ENCODE results near the gene CORT.
"Not testable (repeated sequence)": the region's sequence is repeated elsewhere in the genome, so short reads cannot be mapped to it uniquely, and the experiment has no call there.

CORT gene

GRCh38 chr1:10449751-10450150 lies at the start of gene CORT:
Gene CORT, plus strand, starts transcription at chr1:10450031. Its CDS starts 193 bp downstream, at chr1:10450224.
- no peak for DNase-seq

- no peak for DNase-seq
Observed at GRCh38 chr1:10401281-10401680, 48.5 kb upstream of the CORT start.

GRCh38 chr1:10402729-10403274 lies 47.0 kb upstream of the CORT start:
- no peak for DNase-seq

DNA sequence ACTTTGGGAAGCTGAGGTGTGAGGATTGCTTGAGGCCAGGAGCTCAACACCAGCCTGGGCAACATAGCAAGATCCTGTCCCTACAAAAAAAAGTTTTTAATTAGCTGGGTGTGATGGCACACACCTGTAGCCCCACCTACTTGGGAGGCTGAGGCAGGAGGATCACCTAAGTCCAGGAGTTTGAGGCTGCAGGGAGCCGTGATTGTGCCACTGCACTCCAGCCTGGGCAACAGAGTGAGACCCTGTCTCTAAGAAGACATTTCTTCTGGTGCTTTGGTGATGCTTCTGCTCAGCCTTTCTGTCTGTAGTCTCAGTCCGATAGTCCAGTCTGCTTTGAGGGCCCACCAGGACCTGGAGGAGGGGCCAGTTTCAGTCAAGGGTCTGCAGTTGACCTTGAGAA lies 42.6 kb upstream of the CORT start:
- no peak for DNase-seq

GRCh38 chr1:10415211-10415930 lies 34.5 kb upstream of the CORT start:
- DNase-seq = peak in 1 of 2 donors; percentile 9

GRCh38 chr1:10415967-10416366 lies 33.9 kb upstream of the CORT start:
- not testable (repeated sequence) for DNase-seq

GRCh38 chr1:10418741-10419140 lies 31.1 kb upstream of the CORT start:
- DNase-seq = not testable (repeated sequence)

DNA sequence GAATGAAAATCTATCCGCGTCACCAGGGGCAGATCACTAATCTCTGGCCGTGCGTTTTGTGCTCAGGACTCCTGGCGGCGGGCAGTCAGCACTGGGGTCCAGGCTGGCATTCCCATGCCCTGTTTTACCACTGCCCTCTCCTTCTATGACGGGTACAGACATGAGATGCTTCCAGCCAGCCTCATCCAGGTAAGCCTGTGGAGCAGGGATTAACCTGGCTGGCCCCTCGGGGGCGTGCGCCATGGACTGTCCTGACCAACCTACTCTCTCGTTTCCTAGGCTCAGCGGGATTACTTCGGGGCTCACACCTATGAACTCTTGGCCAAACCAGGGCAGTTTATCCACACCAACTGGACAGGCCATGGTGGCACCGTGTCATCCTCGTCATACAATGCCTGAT lies 30.5 kb upstream of the CORT start:
- no peak for DNase-seq

DNA sequence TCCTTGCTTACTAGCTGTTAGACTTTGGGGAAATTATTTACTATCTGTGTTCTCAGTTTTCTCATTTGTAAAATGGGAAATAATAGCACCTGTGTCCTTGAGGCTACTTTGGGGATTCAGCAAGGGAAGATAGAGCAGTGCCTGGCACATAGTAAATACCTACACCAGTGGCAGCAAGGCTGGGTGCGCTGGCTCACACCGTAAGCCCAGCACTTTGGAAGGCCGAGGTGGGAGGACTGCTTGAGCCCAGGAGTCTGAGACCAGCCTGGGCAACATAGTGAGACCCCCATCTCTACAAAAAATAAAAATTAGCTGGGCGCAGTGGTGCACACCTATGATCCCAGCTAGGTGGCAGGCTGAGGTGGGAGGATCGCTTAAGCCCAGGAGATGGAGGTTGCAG lies 28.2 kb upstream of the CORT start:
- no peak for DNase-seq

- DNase-seq = no peak
Observed at GRCh38 chr1:10424034-10424433, 25.8 kb upstream of the CORT start.

DNA sequence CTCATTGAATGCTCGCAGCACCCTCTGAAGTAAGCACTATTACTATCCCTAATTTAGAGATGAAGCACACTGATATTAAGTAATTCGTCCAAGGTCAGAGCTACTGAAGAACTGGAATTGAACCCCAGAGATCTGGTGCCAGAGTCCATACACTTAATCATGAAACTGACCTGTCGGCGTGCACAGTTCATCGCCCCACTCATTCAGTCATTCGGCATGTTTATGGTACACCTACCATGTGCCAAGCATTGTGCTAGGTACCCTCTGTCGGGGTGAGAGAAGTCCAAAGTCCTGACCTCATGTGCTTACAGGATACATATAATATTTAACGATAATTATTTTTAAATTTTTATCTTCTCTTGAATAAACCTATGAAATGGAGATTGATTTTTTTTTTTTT lies 25.2 kb upstream of the CORT start:
- DNase-seq = no peak

DNA sequence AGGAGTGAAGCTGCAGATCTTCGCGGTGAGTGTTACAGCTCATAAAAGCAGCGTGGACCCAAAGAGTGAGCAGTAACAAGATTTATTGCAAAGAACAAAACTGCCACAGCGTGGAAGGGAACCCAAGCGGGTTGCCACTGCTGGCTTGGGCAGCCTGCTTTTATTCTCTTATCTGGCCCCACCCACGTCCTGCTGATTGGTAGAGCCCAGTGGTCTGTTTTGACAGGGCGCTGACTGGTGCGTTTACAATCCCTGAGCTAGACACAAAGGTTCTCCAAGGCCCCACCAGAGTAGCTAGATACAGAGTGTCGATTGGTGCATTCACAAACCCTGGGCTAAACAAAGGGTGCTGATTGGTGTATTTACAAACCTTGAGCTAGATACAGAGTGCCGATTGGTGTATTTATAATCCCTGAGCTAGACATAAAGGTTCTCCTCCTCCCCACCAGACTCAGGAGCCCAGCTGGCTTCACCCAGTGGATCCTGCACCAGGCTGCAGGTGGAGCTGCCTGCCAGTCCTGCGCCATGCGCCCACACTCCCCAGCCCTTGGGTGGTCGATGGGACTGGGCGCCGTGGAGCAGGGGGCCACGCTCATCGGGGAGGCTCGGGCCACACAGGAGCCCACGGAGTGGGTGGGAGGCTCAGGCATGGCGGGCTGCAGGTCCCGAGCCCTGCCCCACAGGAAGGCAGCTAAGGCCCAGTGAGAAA lies 23.9 kb upstream of the CORT start:
- DNase-seq = not testable (repeated sequence)

DNA sequence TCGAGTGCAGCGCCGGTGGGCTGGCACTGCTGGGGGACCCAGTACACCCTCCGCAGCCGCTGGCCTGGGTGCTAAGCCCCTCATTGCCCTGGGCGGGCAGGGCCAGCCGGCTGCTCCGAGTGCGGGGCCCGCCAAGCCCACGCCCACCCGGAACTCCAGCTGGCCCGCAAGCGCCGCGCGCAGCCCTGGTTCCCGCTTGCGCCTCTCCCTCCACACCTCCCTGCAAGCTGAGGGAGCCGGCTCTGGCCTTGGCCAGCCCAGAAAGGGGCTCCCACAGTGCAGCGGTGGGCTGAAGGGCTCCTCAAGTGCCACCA lies 23.3 kb upstream of the CORT start:
- not testable (repeated sequence) for DNase-seq

DNA sequence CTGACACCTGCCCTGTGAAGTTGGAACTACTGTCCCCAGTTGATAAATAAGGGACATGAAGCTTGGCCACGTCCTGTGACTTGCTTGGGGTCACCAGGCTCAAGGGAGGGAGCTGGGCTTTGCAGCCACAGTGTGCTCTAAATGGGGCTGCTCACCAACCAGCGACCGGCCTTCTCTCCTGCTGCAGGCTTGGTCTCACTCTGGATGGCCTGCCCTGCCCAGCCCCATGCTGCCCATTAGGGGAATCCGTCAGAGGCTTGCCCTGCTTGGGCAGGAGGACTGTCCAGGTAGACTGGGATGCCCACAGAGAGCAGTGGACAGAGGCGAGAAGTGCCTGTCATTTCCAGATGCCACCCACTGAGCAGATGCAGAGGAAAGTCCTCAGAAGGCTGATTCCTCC lies 20.8 kb upstream of the CORT start:
- no peak for DNase-seq

DNA sequence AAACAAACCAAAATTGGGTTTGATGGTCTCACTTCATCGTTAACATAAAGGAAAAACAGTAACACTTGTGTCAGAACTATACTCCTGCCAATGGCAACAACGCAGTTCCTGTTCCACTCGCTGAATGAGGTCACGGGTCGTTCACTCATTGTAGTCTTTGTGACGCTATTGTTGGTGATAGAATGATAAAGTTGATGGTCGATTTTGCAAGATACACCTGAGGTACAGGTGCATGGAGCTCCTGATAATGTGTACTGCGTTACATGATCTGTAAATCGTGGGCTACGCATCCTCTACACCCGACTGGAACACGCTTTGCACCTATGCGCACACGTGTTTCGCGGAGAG lies 20.0 kb upstream of the CORT start:
- DNase-seq = no peak

GRCh38 chr1:10430216-10431069 lies 19.4 kb upstream of the CORT start, which contains the start of gene CENPS:
Gene CENPS, plus strand, starts transcription at chr1:10430433. Its CDS starts 85 bp downstream, at chr1:10430518.
- peak; percentile 86 to 88 for DNase-seq

DNA sequence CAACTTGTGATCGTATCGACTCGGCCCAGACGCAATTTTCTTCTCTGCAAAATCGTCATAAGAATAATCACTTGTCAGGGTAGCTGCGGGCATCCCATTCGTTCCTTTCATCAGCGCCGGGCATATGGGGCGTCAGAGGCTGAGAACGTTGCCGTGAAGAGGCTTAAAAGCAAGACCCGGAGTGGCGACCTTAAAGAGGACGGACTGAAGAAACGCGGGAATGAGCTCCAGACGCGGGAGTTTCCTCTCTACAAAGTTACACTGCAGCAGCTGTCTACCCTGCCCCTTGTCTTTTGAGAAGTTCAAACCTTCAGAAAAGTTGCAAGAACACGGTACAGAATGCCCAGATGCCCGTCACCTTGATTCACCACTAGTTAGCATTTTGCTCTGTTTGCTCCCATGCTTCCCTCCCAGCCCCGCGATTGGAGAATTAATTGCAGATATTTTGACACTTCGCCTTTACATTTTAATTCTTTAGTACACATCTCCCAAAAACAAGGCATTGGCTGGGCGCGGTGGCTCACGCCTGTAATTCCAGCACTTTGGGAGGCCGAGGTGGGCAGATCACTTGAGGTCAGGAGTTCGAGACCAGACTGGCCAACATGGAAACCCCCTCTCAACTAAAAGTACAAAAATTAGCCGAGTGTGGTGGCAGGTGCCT lies 18.6 kb upstream of the CORT start:
- no peak for DNase-seq

- DNase-seq = no peak
Observed at GRCh38 chr1:10432910-10433700, 16.7 kb upstream of the CORT start.

GRCh38 chr1:10433790-10434189 lies 16.0 kb upstream of the CORT start:
- DNase-seq = no peak

DNA sequence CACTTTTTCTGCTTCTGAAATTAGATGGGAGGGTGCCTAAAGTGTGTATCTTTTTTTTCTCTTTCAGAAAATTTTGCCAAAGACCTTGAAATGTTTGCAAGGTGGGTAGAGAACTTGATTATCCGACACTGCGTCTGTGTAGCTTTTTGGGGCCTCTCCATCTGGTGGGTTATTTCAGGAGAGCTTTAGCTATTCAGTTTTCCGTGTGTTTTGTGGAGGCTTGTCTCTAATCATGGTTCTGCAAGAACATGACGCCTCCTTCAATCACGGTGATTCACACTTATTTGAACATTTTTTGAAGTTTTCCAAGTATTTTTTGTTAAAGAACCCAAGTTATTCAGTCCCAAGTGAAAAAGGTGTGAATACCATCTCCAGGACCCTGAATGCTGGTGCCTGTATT lies 15.2 kb upstream of the CORT start:
- no peak for DNase-seq

- no peak for DNase-seq
Observed at GRCh38 chr1:10437052-10437451, 12.8 kb upstream of the CORT start.

- DNase-seq = no peak
Observed at GRCh38 chr1:10438677-10439163, 11.1 kb upstream of the CORT start.

Measured in hippocampal formation (tissue), 2 donors.